Spleen (tissue), 7 donors: ENCODE data around the gene CTXN1.

Source experiments
- POLR2AphosphoS5 ChIP-seq, 3 donors: sonication (generic); formaldehyde crosslinking; IDR thresholded peaks; one replicate each; pipeline ENCODE4 v1.5.1; 2017; ENCODE audit warnings: antibody characterized with exemption in 3 of 3
- TF ChIP-seq, protein P1 (sequence below), 11 experiments: fragments of 200-600 bp in 7 of 11; fragments of 450-650 bp in 4 of 11; sonication (generic) in 4 of 11; IDR thresholded peaks in 8 of 11; conservative IDR thresholded peaks in 3 of 11; 1 replicate in 7 of 11; 2 replicates in 4 of 11; pipeline versions ENCODE4 v1.4.0 to v1.8.0; 2016 to 2021; ENCODE audit warnings: antibody characterized with exemption in 11 of 11, inconsistent platforms in 4 of 11, mild to moderate bottlenecking in 1 of 11
- donor health status: DM: no; HTN: no; CAD: no; lungs with moderate emphysema.
- donor health status: DM: no; HTN: no; CAD: no.
- donor health status: DM: no; HTN: no; CAD: no.

DNA sequence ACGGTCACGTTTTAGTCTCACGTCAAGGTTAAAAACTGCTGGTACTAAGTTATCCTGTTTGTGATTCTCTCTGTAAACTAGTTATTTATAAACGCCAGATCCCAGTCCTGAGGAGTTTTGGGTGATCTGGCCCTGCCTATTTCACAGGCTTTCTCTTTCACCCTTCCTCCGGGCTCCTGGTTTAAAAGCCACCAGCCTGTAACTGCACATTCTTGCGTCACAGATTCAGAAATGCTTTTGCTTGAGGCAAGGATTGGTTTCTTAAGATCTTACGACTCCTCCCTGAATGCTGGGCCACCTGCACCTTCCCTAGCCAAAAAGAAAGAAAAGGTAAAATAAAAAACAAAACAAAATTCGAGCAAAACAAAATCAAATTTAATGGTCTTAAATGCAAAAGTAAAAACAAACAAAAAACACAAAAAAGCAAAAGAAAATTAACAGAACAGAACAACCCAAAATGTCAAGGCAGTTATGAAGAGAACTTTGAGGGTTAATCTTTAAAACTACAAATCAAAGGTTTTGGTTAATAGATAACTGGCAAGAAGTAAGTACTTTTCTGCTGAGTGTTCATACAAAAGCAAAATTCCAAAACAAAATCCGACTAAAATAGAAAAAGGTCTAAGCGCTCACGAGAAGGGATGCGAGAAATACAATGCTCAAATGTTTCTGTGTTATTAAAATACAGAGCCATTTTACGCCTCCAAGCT lies 36.1 kb upstream of the CTXN1 start:
- no peak for TF ChIP-seq POLR2AphosphoS5 (IDR thresholded peaks at IDR 0.05)
- TF ChIP-seq, protein P1, sequence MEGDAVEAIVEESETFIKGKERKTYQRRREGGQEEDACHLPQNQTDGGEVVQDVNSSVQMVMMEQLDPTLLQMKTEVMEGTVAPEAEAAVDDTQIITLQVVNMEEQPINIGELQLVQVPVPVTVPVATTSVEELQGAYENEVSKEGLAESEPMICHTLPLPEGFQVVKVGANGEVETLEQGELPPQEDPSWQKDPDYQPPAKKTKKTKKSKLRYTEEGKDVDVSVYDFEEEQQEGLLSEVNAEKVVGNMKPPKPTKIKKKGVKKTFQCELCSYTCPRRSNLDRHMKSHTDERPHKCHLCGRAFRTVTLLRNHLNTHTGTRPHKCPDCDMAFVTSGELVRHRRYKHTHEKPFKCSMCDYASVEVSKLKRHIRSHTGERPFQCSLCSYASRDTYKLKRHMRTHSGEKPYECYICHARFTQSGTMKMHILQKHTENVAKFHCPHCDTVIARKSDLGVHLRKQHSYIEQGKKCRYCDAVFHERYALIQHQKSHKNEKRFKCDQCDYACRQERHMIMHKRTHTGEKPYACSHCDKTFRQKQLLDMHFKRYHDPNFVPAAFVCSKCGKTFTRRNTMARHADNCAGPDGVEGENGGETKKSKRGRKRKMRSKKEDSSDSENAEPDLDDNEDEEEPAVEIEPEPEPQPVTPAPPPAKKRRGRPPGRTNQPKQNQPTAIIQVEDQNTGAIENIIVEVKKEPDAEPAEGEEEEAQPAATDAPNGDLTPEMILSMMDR (IDR thresholded peaks at IDR 0.05 in 8 of 11, conservative IDR thresholded peaks at IDR 0.05 in 3 of 11), result no peak
